Ascending aorta (tissue), 2 donors: ENCODE data around the gene RPS6KC1. TPM values are rescaled to one million over a fixed set of nuclear protein-coding genes. Genes with fewer than 3 reads are reported as not detected.

ENCODE experiments used
- DNase-seq, 2 donors: peaks; one replicate each; pipeline ENCODE4 v3.0.0-alpha.2; 2019; ENCODE audit warnings: low spot score in 2 of 2
- H3K27ac ChIP-seq, 2 donors: fragments of 200-600 bp; sonication (generic); one replicate each; pipeline ENCODE4 v1.5.1; 2016 to 2017; ENCODE audit warnings: mild to moderate bottlenecking in 1 of 2
- H3K27me3 ChIP-seq: fragments of 200-600 bp; sonication (generic); one replicate; pipeline ENCODE4 v1.5.1; 2017
- H3K36me3 ChIP-seq, 2 donors: fragments of 200-600 bp; sonication (generic); one replicate each; pipeline ENCODE4 v1.5.1; 2016
- H3K4me1 ChIP-seq, 2 donors: fragments of 200-600 bp; sonication (generic); one replicate each; pipeline ENCODE4 v1.5.1; 2016 to 2017; ENCODE audit warnings: mild to moderate bottlenecking in 1 of 2
- H3K4me3 ChIP-seq, 2 donors: fragments of 200-600 bp; sonication (generic); one replicate each; pipeline ENCODE4 v1.5.1; 2016 to 2017; ENCODE audit warnings: mild to moderate bottlenecking in 1 of 2
- H3K9me3 ChIP-seq, 2 donors: fragments of 200-600 bp; sonication (generic); one replicate each; pipeline ENCODE4 v1.5.1; 2016
- CTCF ChIP-seq, 3 experiments: fragments of 200-600 bp in 2 of 3; fragments of 450-650 bp in 1 of 3; sonication (generic) in 2 of 3; IDR thresholded peaks; one replicate each; pipeline ENCODE4 v1.5.1; 2016 to 2019; ENCODE audit warnings: antibody characterized with exemption in 3 of 3, mild to moderate bottlenecking in 1 of 3, moderate library complexity in 1 of 3
- intact Hi-C: fragments of 100-400 bp; cut with DNase I; formaldehyde crosslinking; loops from one replicate; pipeline ENCODE4 v1.15.1; 2023
- total RNA-seq: library from RNA; depleted of rRNA; stranded (reverse); fragments of >200 nt; gene quantifications from one replicate; pipeline ENCODE4 v1.1.0, GENCODE V29; 2016

The RPS6KC1 gene
- total RNA-seq, 1 donor from 2014 or later: 21.0 TPM

- no peak for DNase-seq
- H3K9me3 ChIP-seq: no peaks in the 10 kb centered on the region
- TF ChIP-seq CTCF (IDR thresholded peaks at IDR 0.05): no peak
- no peak overlapping the region for H3K4me3 ChIP-seq
- no peaks in the 10 kb centered on the region for H3K36me3 ChIP-seq
- no peaks in the 10 kb centered on the region for H3K4me1 ChIP-seq
- no peaks in the 10 kb centered on the region for H3K27me3 ChIP-seq
- intact Hi-C loops: no loop called here
- no peak overlapping the region for H3K27ac ChIP-seq
Observed at GRCh38 chr1:213070406-213070805, 19.4 kb downstream of the RPS6KC1 start.

GRCh38 chr1:213075725-213076124, 24.7 kb downstream of the RPS6KC1 start:
- H3K4me1 ChIP-seq: no peaks in the 10 kb centered on the region
- intact Hi-C loops: no loop called here

GRCh38 chr1:213082420-213083111, 31.5 kb downstream of the RPS6KC1 start:
- Histone ChIP-seq H3K9me3 (no peaks in the 10 kb centered on the region), H3K36me3 (peaks cover 0 to 44% of the 10 kb centered on the region in 2 donors), H3K4me1 (no peaks in the 10 kb centered on the region), H3K27ac (no peak overlapping the region), H3K27me3 (no peaks in the 10 kb centered on the region), H3K4me3 (no peak overlapping the region)
- intact Hi-C loops: no loop called here
- TF ChIP-seq CTCF (IDR thresholded peaks at IDR 0.05): no peak
- no peak for DNase-seq

More at GRCh38 chr1:213075725-213076124, 24.7 kb downstream of the RPS6KC1 start:
- no peak overlapping the region for H3K27ac ChIP-seq
- TF ChIP-seq CTCF (IDR thresholded peaks at IDR 0.05): no peak
- no peaks in the 10 kb centered on the region for H3K27me3 ChIP-seq
- H3K4me3 ChIP-seq: no peak overlapping the region
- no peak for DNase-seq
- H3K36me3 ChIP-seq: peaks cover 0 to 4% of the 10 kb centered on the region in 2 donors
- no peaks in the 10 kb centered on the region for H3K9me3 ChIP-seq

GRCh38 chr1:213083112-213083445, 32.0 kb downstream of the RPS6KC1 start:
- DNase-seq: no peak
- intact Hi-C loops: no loop called here
- peaks cover 0 to 49% of the 10 kb centered on the region in 2 donors for H3K36me3 ChIP-seq

GRCh38 chr1:213087911-213088310, 36.9 kb downstream of the RPS6KC1 start:
- intact Hi-C loops: no loop called here
- no peak for DNase-seq
- H3K9me3 ChIP-seq: no peaks in the 10 kb centered on the region
- TF ChIP-seq CTCF (IDR thresholded peaks at IDR 0.05): no peak
- no peaks in the 10 kb centered on the region for H3K4me1 ChIP-seq
- H3K36me3 ChIP-seq: peaks cover 0 to 40% of the 10 kb centered on the region in 2 donors
- H3K27ac ChIP-seq: no peak overlapping the region
- H3K27me3 ChIP-seq: no peaks in the 10 kb centered on the region
- H3K4me3 ChIP-seq: no peak overlapping the region

More at GRCh38 chr1:213083112-213083445, 32.0 kb downstream of the RPS6KC1 start:
- Histone ChIP-seq H3K27me3 (no peaks in the 10 kb centered on the region), H3K9me3 (no peaks in the 10 kb centered on the region), H3K4me1 (no peaks in the 10 kb centered on the region), H3K4me3 (no peak overlapping the region), H3K27ac (no peak overlapping the region)
- TF ChIP-seq CTCF (IDR thresholded peaks at IDR 0.05): no peak
